Measurements from ENCODE around the gene MSI2.

The MSI2 gene

GRCh38 chr17:57363580-57363979 lies 107.3 kb downstream of the MSI2 start:
- no peak overlapping the region for H3K4me3 ChIP-seq (ENCODE audit: low read length)
- no peak for DNase-seq (ENCODE audit: low read depth)

GRCh38 chr17:57363998-57364643 lies 107.8 kb downstream of the MSI2 start:
- no peak for DNase-seq (ENCODE audit: low read depth)
- TF ChIP-seq CTCF (IDR thresholded peaks at IDR 0.05; ENCODE audit: insufficient read depth, low read depth, low read length, missing control alignments): no peak
- H3K4me3 ChIP-seq (ENCODE audit: low read length): no peak overlapping the region

More at GRCh38 chr17:57363580-57363979, 107.3 kb downstream of the MSI2 start:
- TF ChIP-seq CTCF (IDR thresholded peaks at IDR 0.05; ENCODE audit: insufficient read depth, low read depth, low read length, missing control alignments): no peak

- H3K4me3 ChIP-seq (ENCODE audit: low read length): no peak overlapping the region
- TF ChIP-seq CTCF (IDR thresholded peaks at IDR 0.05; ENCODE audit: insufficient read depth, low read depth, low read length, missing control alignments): no peak
- no peak for DNase-seq (ENCODE audit: low read depth)
These were observed 109.1 kb downstream of the MSI2 start for GRCh38 chr17:57365420-57365819.

- no peak for TF ChIP-seq CTCF (IDR thresholded peaks at IDR 0.05; ENCODE audit: insufficient read depth, low read depth, low read length, missing control alignments)
- no peak overlapping the region for H3K4me3 ChIP-seq (ENCODE audit: low read length)
- DNase-seq (ENCODE audit: low read depth): no peak
These were observed 109.8 kb downstream of the MSI2 start for GRCh38 chr17:57366177-57366557.

DNA sequence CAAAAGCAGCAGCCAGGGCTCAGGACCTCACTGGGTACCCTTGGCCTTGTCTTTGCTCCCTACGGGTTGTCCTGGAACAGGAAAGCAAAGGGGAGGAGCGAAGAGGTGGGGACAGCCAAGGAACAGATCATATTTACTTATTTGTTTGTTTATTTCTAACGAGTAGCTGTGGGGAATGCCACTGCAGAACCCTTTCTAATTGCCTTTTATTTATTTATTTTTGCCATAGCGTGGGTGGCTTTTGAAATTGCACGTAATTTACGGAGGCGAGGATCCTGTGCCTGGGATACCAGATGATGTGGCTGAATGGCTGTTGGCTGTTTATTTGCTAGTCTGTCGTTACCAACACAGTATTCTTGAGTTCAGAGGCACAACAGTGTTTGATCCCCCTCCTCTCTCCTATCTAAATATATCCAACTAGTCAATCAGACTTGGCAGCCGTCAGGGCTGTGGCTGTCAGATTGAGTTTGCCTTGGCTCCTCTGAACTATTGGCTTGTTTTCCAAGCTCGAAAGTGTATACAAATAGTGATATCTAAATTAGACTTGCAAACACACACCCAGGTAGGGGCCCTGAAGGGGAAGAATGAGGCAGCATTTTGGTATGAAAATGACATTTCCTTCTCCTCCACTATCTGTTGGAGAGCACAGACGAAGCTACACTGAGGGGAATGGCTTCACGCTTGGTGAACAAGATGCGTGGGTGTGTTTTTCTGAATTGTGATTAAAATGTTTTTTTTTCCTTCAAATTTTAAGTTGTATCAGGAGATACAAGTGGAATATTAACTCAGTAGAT lies 110.4 kb downstream of the MSI2 start:
- DNase-seq (ENCODE audit: low read depth): no peak
- TF ChIP-seq CTCF (IDR thresholded peaks at IDR 0.05; ENCODE audit: insufficient read depth, low read depth, low read length, missing control alignments): no peak

GRCh38 chr17:57368637-57369336 lies 112.5 kb downstream of the MSI2 start:
- TF ChIP-seq CTCF (IDR thresholded peaks at IDR 0.05; ENCODE audit: insufficient read depth, low read depth, low read length, missing control alignments): no peak
- no peak overlapping the region for H3K4me3 ChIP-seq (ENCODE audit: low read length)
- no peak for DNase-seq (ENCODE audit: low read depth)

More for the DNA sequence above, 110.4 kb downstream of the MSI2 start:
- H3K4me3 ChIP-seq (ENCODE audit: low read length): no peak overlapping the region

All from epithelial cell of esophagus (primary cell).